Natural killer cell (primary cell): ENCODE results near the gene DEFB131B. TPM values are rescaled to one million over a fixed set of nuclear protein-coding genes. Genes with fewer than 3 reads are reported as not detected.
"Not testable (repeated sequence)": the region's sequence is repeated elsewhere in the genome, so short reads cannot be mapped to it uniquely, and the experiment has no call there.

ENCODE experiments used
- ATAC-seq, 3 donors: fragments of 150-1000 bp in 2 of 3; fragments of 200-7000 bp in 1 of 3; cut with Tn5 transposase; 1 replicate in 1 of 3; 2 replicates in 2 of 3; pipeline ENCODE4 v1.10.0; 2021; ENCODE audit warnings: mild to moderate bottlenecking in 2 of 3, moderate library complexity in 2 of 3
- DNase-seq, 2 donors: peaks; one replicate each; pipeline versions ENCODE4 v3.0.0 to v3.0.0-alpha.2; 2013 to 2021; ENCODE audit warnings: mixed read lengths in 1 of 2
- H3K27ac ChIP-seq: one replicate; pipeline ENCODE4 v1.5.1; 2013; ENCODE audit warnings: mild to moderate bottlenecking, low read length
- H3K27me3 ChIP-seq: one replicate; pipeline ENCODE4 v1.6.1; 2013; ENCODE audit warnings: low read length; ENCODE audit not compliant: control insufficient read depth, insufficient read depth
- H3K36me3 ChIP-seq: one replicate; pipeline ENCODE4 v1.6.1; 2013; ENCODE audit warnings: low read length; ENCODE audit not compliant: control insufficient read depth, insufficient read depth
- H3K4me1 ChIP-seq: one replicate; pipeline ENCODE4 v1.6.1; 2013; ENCODE audit warnings: low read length; ENCODE audit not compliant: control insufficient read depth, insufficient read depth
- H3K4me3 ChIP-seq: one replicate; pipeline ENCODE4 v1.5.1; 2013; ENCODE audit warnings: low read length
- H3K9me3 ChIP-seq: one replicate; pipeline ENCODE4 v1.6.1; 2013; ENCODE audit warnings: low read length; ENCODE audit not compliant: control insufficient read depth, insufficient read depth
- H3K27ac Mint-ChIP-seq, 2 donors: one replicate each; pipeline ENCODE4 v1.8.0; 2022; ENCODE audit warnings: mild to moderate bottlenecking in 2 of 2, mixed read lengths in 2 of 2, moderate library complexity in 1 of 2
- H3K27me3 Mint-ChIP-seq, 2 donors: one replicate each; pipeline ENCODE4 v1.8.0; 2022; ENCODE audit warnings: low read depth in 2 of 2, mixed read lengths in 2 of 2
- H3K36me3 Mint-ChIP-seq: one replicate; pipeline ENCODE4 v1.8.0; 2022; ENCODE audit warnings: mixed read lengths
- H3K4me1 Mint-ChIP-seq, 2 donors: one replicate each; pipeline ENCODE4 v1.8.0; 2022; ENCODE audit warnings: mixed read lengths in 2 of 2
- H3K4me3 Mint-ChIP-seq: one replicate; pipeline ENCODE4 v1.8.0; 2022; ENCODE audit warnings: mild to moderate bottlenecking, moderate library complexity, mixed read lengths
- H3K9me3 Mint-ChIP-seq, 2 donors: one replicate each; pipeline ENCODE4 v1.8.0; 2022; ENCODE audit warnings: mixed read lengths in 2 of 2
- WGBS: methylation state at CpG from one replicate; pipeline ENCODE4 v1.1.7; 2013; ENCODE audit warnings: missing lambda C conversion rate; ENCODE audit not compliant: insufficient coverage; 5-methylcytosine and 5-hydroxymethylcytosine counted together
- intact Hi-C: fragments of 100-400 bp; cut with micrococcal nuclease; formaldehyde crosslinking; loops from one replicate; pipeline ENCODE4 v1.14.2; 2022
- total RNA-seq, 4 donors: library from RNA; stranded (reverse); fragments of 120-200 nt in 1 of 4; gene quantifications; one replicate each; pipeline versions ENCODE4 v1.2.3 to v1.2.4, GENCODE V29; 2013 to 2022
- TF ChIP-seq, protein P1 (sequence below): fragments of 200-600 bp; IDR thresholded peaks from one replicate; pipeline ENCODE4 v1.8.0; 2022; ENCODE audit warnings: antibody characterized with exemption

Gene DEFB131B
- total RNA-seq, 3 donors from 2014 or later (not counting 1 experiment from before 2014, with no cell fraction given) = not detected

- 97% methylated on average over 11 of the region's 12 CpGs for WGBS
- TF ChIP-seq, protein P1, sequence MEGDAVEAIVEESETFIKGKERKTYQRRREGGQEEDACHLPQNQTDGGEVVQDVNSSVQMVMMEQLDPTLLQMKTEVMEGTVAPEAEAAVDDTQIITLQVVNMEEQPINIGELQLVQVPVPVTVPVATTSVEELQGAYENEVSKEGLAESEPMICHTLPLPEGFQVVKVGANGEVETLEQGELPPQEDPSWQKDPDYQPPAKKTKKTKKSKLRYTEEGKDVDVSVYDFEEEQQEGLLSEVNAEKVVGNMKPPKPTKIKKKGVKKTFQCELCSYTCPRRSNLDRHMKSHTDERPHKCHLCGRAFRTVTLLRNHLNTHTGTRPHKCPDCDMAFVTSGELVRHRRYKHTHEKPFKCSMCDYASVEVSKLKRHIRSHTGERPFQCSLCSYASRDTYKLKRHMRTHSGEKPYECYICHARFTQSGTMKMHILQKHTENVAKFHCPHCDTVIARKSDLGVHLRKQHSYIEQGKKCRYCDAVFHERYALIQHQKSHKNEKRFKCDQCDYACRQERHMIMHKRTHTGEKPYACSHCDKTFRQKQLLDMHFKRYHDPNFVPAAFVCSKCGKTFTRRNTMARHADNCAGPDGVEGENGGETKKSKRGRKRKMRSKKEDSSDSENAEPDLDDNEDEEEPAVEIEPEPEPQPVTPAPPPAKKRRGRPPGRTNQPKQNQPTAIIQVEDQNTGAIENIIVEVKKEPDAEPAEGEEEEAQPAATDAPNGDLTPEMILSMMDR = no peak
- no peaks in the 10 kb centered on the region for H3K4me1 ChIP-seq
Observed at GRCh38 chr11:71895961-71896360, 17.7 kb downstream of the DEFB131B start.

GRCh38 chr11:71901137-71901536 lies 22.9 kb downstream of the DEFB131B start:
- H3K27ac ChIP-seq, H3K36me3 Mint-ChIP-seq, H3K9me3 Mint-ChIP-seq, H3K27me3 ChIP-seq, ATAC-seq, DNase-seq, H3K27me3 Mint-ChIP-seq, H3K4me3 ChIP-seq, H3K4me3 Mint-ChIP-seq, H3K36me3 ChIP-seq, H3K27ac Mint-ChIP-seq, H3K4me1 ChIP-seq, H3K9me3 ChIP-seq, H3K4me1 Mint-ChIP-seq, intact Hi-C loops: not testable (repeated sequence)
- 96% methylated on average over 14 of the region's 14 CpGs for WGBS

More at GRCh38 chr11:71895961-71896360, 17.7 kb downstream of the DEFB131B start:
- H3K9me3 ChIP-seq = no peaks in the 10 kb centered on the region
- H3K36me3 ChIP-seq = no peaks in the 10 kb centered on the region
- H3K27ac ChIP-seq = no peak overlapping the region
- no peaks in the 10 kb centered on the region for H3K4me1 Mint-ChIP-seq
- no peak overlapping the region for H3K4me3 Mint-ChIP-seq
- DNase-seq (no peak), ATAC-seq (no peak)
- H3K36me3 Mint-ChIP-seq = no peaks in the 10 kb centered on the region
- H3K9me3 Mint-ChIP-seq = peaks cover 0 to 9% of the 10 kb centered on the region in 2 donors
- H3K4me3 ChIP-seq = no peak overlapping the region
- no peaks in the 10 kb centered on the region for H3K27me3 ChIP-seq
- no peaks in the 10 kb centered on the region for H3K27me3 Mint-ChIP-seq
- H3K27ac Mint-ChIP-seq = no peak overlapping the region
- intact Hi-C loops = no loop called here

- ATAC-seq = no peak
Observed at GRCh38 chr11:71908218-71908617, 30.0 kb downstream of the DEFB131B start.

GRCh38 chr11:71910775-71911174 lies 32.5 kb downstream of the DEFB131B start:
- intact Hi-C loops, H3K27ac ChIP-seq, H3K9me3 Mint-ChIP-seq, H3K4me3 ChIP-seq, H3K27ac Mint-ChIP-seq, H3K9me3 ChIP-seq, H3K4me3 Mint-ChIP-seq, H3K4me1 Mint-ChIP-seq, H3K4me1 ChIP-seq, DNase-seq, H3K27me3 ChIP-seq, ATAC-seq, H3K27me3 Mint-ChIP-seq: not testable (repeated sequence)
- H3K36me3 ChIP-seq = peaks cover 18% of the 10 kb centered on the region
- peaks cover 21% of the 10 kb centered on the region for H3K36me3 Mint-ChIP-seq
- 98% methylated on average over 5 of the region's 5 CpGs for WGBS

More at GRCh38 chr11:71908218-71908617, 30.0 kb downstream of the DEFB131B start:
- no peaks in the 10 kb centered on the region for H3K4me1 ChIP-seq
- H3K4me1 Mint-ChIP-seq = no peaks in the 10 kb centered on the region
- H3K9me3 ChIP-seq = no peaks in the 10 kb centered on the region
- H3K27ac ChIP-seq = no peak overlapping the region
- no peak overlapping the region for H3K27ac Mint-ChIP-seq
- H3K4me3 ChIP-seq = no peak overlapping the region
- H3K27me3 ChIP-seq = no peaks in the 10 kb centered on the region
- peaks cover 7% of the 10 kb centered on the region for H3K36me3 ChIP-seq
- H3K36me3 Mint-ChIP-seq = peaks cover 7% of the 10 kb centered on the region
- TF ChIP-seq, protein P1 = no peak
- WGBS = 94% methylated on average over 5 of the region's 9 CpGs
- H3K27me3 Mint-ChIP-seq = no peaks in the 10 kb centered on the region
- H3K9me3 Mint-ChIP-seq = no peaks in the 10 kb centered on the region
- no peak overlapping the region for H3K4me3 Mint-ChIP-seq
- DNase-seq = no peak
- intact Hi-C loops = no loop called here

- DNase-seq, intact Hi-C loops, H3K4me1 Mint-ChIP-seq, ATAC-seq, H3K4me3 ChIP-seq, H3K27me3 Mint-ChIP-seq, H3K27ac ChIP-seq, H3K27ac Mint-ChIP-seq, H3K9me3 Mint-ChIP-seq, H3K27me3 ChIP-seq, H3K9me3 ChIP-seq, H3K4me1 ChIP-seq, H3K4me3 Mint-ChIP-seq: not testable (repeated sequence)
- H3K36me3 ChIP-seq = peaks cover 21% of the 10 kb centered on the region
- H3K36me3 Mint-ChIP-seq = peaks cover 22% of the 10 kb centered on the region
- WGBS = 89% methylated on average over 10 of the region's 10 CpGs
Observed at GRCh38 chr11:71911321-71911985, 33.2 kb downstream of the DEFB131B start.

GRCh38 chr11:71911986-71912340 lies 33.7 kb downstream of the DEFB131B start:
- H3K27ac Mint-ChIP-seq, H3K9me3 ChIP-seq, H3K4me3 ChIP-seq, H3K27ac ChIP-seq, H3K9me3 Mint-ChIP-seq, H3K4me1 ChIP-seq, intact Hi-C loops, DNase-seq, H3K27me3 ChIP-seq, H3K27me3 Mint-ChIP-seq, ATAC-seq, H3K4me3 Mint-ChIP-seq, H3K4me1 Mint-ChIP-seq: not testable (repeated sequence)
- peaks cover 22% of the 10 kb centered on the region for H3K36me3 Mint-ChIP-seq
- 96% methylated on average over 10 of the region's 10 CpGs for whole genome bisulfite sequencing
- H3K36me3 ChIP-seq = peaks cover 24% of the 10 kb centered on the region
